ENCODE measurements around the gene MLIP.

MLIP gene

DNA sequence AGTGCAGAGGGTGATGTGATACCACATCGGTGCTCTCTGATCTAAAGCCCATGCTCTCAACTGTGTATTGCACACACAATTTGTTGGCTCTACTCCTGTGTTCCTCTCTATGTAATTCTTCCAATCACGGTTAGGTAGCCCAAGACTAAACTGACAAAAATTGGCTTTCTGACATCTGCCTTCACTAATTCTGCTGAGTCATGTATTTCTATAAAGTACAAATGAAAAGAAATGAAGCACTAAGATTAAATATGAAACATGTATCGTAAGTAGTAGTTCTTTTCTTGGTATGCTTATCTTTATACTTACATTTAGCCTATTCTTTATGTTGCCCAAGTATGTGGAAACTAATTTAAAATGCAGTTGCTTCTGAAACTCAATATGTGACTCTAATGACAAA lies 7.7 kb upstream of the MLIP start:
- H3K4me3 ChIP-seq (ENCODE audit: low read length) = no peak overlapping the region
- H2AFZ ChIP-seq (ENCODE audit: low read depth, low read length) = no peak overlapping the region
- peaks cover 13% of the 10 kb centered on the region for H3K4me1 ChIP-seq (ENCODE audit: low read length)
- H4K20me1 ChIP-seq (ENCODE audit: insufficient read depth, low read length) = no peaks in the 10 kb centered on the region
- no peak overlapping the region for H3K27ac ChIP-seq (ENCODE audit: low read length)
- H3K9ac ChIP-seq (ENCODE audit: low read length) = no peak overlapping the region
- no peaks in the 10 kb centered on the region for H3K79me2 ChIP-seq (ENCODE audit: low read length)
- H3K36me3 ChIP-seq (replicated peaks; ENCODE audit: low read depth, low read length) = no peaks in the 10 kb centered on the region
- TF ChIP-seq, protein P1, sequence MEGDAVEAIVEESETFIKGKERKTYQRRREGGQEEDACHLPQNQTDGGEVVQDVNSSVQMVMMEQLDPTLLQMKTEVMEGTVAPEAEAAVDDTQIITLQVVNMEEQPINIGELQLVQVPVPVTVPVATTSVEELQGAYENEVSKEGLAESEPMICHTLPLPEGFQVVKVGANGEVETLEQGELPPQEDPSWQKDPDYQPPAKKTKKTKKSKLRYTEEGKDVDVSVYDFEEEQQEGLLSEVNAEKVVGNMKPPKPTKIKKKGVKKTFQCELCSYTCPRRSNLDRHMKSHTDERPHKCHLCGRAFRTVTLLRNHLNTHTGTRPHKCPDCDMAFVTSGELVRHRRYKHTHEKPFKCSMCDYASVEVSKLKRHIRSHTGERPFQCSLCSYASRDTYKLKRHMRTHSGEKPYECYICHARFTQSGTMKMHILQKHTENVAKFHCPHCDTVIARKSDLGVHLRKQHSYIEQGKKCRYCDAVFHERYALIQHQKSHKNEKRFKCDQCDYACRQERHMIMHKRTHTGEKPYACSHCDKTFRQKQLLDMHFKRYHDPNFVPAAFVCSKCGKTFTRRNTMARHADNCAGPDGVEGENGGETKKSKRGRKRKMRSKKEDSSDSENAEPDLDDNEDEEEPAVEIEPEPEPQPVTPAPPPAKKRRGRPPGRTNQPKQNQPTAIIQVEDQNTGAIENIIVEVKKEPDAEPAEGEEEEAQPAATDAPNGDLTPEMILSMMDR (IDR thresholded peaks at IDR 0.05; ENCODE audit: low read depth, low read length) = no peak
- no peak for TF ChIP-seq EZH2phosphoT487 (IDR thresholded peaks at IDR 0.05; ENCODE audit: low read depth)
- peaks cover 41% of the 10 kb centered on the region for H3K27me3 ChIP-seq (ENCODE audit: low read depth, low read length)
- H3K4me2 ChIP-seq (ENCODE audit: low read length) = no peak overlapping the region
- no peaks in the 10 kb centered on the region for H3K9me3 ChIP-seq (ENCODE audit: insufficient read depth, low read length)

DNA sequence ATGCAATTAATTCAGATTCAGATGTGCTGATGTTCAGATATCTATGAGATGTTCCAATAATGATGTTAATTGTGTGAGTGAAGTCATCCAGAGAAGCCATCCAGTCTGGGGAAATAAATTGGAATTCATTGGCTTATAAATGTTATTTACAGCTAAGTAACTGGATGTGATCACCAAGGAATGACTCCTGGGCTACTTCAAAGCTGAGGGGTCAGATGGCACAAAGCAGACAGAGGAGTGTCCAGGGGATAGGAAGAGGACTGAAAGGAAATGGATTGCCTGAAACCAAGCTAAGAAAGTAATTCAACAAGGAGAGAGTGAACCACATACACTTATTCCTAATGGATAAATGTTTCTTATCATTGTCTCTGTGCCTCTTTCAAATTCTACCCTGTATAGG lies 4.5 kb upstream of the MLIP start:
- TF ChIP-seq, protein P1 (IDR thresholded peaks at IDR 0.05; ENCODE audit: low read depth, low read length) = no peak
- no peak for TF ChIP-seq EZH2phosphoT487 (IDR thresholded peaks at IDR 0.05; ENCODE audit: low read depth)
- H3K4me2 ChIP-seq (ENCODE audit: low read length) = no peak overlapping the region
- no peak overlapping the region for H3K4me3 ChIP-seq (ENCODE audit: low read length)
- H3K79me2 ChIP-seq (ENCODE audit: low read length) = no peaks in the 10 kb centered on the region
- no peaks in the 10 kb centered on the region for H4K20me1 ChIP-seq (ENCODE audit: insufficient read depth, low read length)
- H3K27me3 ChIP-seq (ENCODE audit: low read depth, low read length) = peaks cover 44% of the 10 kb centered on the region
- no peaks in the 10 kb centered on the region for H3K36me3 ChIP-seq (replicated peaks; ENCODE audit: low read depth, low read length)
- H3K4me1 ChIP-seq (ENCODE audit: low read length) = no peaks in the 10 kb centered on the region
- no peak overlapping the region for H2AFZ ChIP-seq (ENCODE audit: low read depth, low read length)
- no peak overlapping the region for H3K9ac ChIP-seq (ENCODE audit: low read length)
- H3K9me3 ChIP-seq (ENCODE audit: insufficient read depth, low read length) = no peaks in the 10 kb centered on the region
- no peak overlapping the region for H3K27ac ChIP-seq (ENCODE audit: low read length)

DNA sequence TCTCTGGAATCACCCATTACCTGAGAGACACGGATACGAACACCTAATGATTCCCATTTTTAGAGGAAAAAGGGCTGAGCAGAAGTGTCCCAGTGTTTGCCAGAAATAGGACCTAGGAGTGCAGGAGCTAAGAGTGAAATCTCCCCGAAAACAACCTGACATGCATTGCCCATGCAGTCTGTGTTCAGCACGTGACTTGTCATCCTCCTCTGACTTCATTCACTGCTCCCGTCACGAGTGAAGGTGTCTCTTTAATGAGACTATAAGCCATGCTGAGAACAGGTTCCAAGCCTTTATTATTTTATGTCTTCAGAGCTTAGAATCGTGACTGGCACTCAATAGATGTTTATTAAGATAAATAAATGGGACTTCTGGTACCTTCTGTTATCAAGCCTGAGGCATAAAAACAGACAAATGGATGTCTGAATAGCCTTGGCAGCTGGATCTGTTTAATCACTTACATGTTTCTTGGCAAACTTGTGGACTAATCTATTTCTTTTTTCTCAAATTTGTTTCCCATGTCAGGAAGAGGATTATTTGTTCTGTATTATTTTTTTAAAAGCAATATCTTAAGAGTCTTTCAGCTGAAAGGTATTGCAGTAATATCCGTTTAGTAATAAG lies 3.7 kb upstream of the MLIP start:
- no peak overlapping the region for H3K4me2 ChIP-seq (ENCODE audit: low read length)
- no peak overlapping the region for H3K27ac ChIP-seq (ENCODE audit: low read length)
- no peak overlapping the region for H3K9ac ChIP-seq (ENCODE audit: low read length)
- no peaks in the 10 kb centered on the region for H3K4me1 ChIP-seq (ENCODE audit: low read length)
- H3K27me3 ChIP-seq (ENCODE audit: low read depth, low read length) = peaks cover 38% of the 10 kb centered on the region
- H2AFZ ChIP-seq (ENCODE audit: low read depth, low read length) = no peak overlapping the region
- H3K79me2 ChIP-seq (ENCODE audit: low read length) = no peaks in the 10 kb centered on the region
- H3K9me3 ChIP-seq (ENCODE audit: insufficient read depth, low read length) = no peaks in the 10 kb centered on the region
- TF ChIP-seq, protein P1 (IDR thresholded peaks at IDR 0.05; ENCODE audit: low read depth, low read length) = no peak
- TF ChIP-seq EZH2phosphoT487 (IDR thresholded peaks at IDR 0.05; ENCODE audit: low read depth) = no peak
- H3K4me3 ChIP-seq (ENCODE audit: low read length) = no peak overlapping the region
- no peaks in the 10 kb centered on the region for H3K36me3 ChIP-seq (replicated peaks; ENCODE audit: low read depth, low read length)
- no peaks in the 10 kb centered on the region for H4K20me1 ChIP-seq (ENCODE audit: insufficient read depth, low read length)

DNA sequence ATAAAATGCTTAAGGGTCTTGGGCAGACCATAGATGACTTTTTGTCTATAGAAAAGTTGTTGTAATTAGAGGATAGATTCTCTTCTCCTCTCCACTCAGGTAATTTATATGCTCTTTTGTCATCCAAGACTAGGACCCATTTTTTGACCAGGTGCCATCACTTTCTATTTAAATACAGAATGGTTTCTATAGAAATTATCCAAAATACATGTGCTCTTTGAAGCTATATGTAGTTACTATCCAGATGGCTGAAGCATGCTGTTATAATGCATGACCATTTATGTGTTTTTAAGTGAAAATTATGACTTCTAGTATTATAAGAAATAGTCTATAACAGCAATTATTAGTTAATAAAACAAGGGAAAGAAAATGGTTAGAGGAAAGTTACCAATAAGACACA lies 3.0 kb upstream of the MLIP start:
- no peak for TF ChIP-seq EZH2phosphoT487 (IDR thresholded peaks at IDR 0.05; ENCODE audit: low read depth)
- TF ChIP-seq, protein P1 (IDR thresholded peaks at IDR 0.05; ENCODE audit: low read depth, low read length) = no peak

More for the DNA sequence above, 3.0 kb upstream of the MLIP start:
- Histone ChIP-seq H3K79me2 (ENCODE audit: low read length) (no peaks in the 10 kb centered on the region), H2AFZ (ENCODE audit: low read depth, low read length) (no peak overlapping the region), H3K27ac (ENCODE audit: low read length) (no peak overlapping the region), H3K36me3 (replicated peaks; ENCODE audit: low read depth, low read length) (no peaks in the 10 kb centered on the region), H3K9ac (ENCODE audit: low read length) (no peak overlapping the region), H3K4me1 (ENCODE audit: low read length) (no peaks in the 10 kb centered on the region), H3K4me2 (ENCODE audit: low read length) (no peak overlapping the region), H3K27me3 (ENCODE audit: low read depth, low read length) (peaks cover 37% of the 10 kb centered on the region), H4K20me1 (ENCODE audit: insufficient read depth, low read length) (no peaks in the 10 kb centered on the region), H3K4me3 (ENCODE audit: low read length) (no peak overlapping the region), H3K9me3 (ENCODE audit: insufficient read depth, low read length) (no peaks in the 10 kb centered on the region)
